ENCODE measurements around the gene MAL. TPM values are rescaled to one million over a fixed set of nuclear protein-coding genes. Genes with fewer than 3 reads are reported as not detected.

MAL gene
- total RNA-seq, 1 donor from 2014 or later: not detected

DNA sequence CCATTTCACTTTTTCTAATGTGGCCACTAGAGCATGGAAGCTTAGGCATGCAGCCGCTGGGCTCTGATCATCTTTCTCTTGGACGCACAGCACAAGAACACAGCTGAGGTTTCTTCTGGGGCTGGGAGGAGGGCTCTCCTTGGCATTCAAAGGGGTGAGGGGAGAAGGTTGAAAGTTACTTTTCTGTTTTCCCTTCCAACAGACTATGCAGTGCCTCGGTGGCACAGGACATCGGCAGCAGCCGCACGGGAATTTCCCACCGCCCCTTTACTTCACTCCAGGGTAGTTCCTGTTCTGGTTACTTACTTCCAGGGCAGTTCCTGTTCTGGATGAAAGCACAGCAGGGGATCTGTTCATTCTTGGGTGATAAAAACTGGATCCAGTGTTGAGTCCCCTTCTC, 18.9 kb upstream of the MAL start:
- H3K27me3 Mint-ChIP-seq (ENCODE audit: unreplicated experiment): peaks cover 6% of the 10 kb centered on the region
- H3K27ac Mint-ChIP-seq (ENCODE audit: unreplicated experiment): no peak overlapping the region
- DNase-seq (ENCODE audit: low spot score): no peak
- H3K9me3 Mint-ChIP-seq (ENCODE audit: unreplicated experiment): no peaks in the 10 kb centered on the region
- H3K4me1 Mint-ChIP-seq (ENCODE audit: unreplicated experiment): peaks cover 26% of the 10 kb centered on the region
- TF ChIP-seq CTCF (IDR thresholded peaks at IDR 0.05; ENCODE audit: unreplicated experiment): no peak
- no peaks in the 10 kb centered on the region for H3K36me3 Mint-ChIP-seq (ENCODE audit: low read depth, unreplicated experiment)
- no peak overlapping the region for H3K4me3 Mint-ChIP-seq (ENCODE audit: unreplicated experiment)

- Mint-ChIP-seq H3K4me1 (ENCODE audit: unreplicated experiment) (peaks cover 26% of the 10 kb centered on the region), H3K4me3 (ENCODE audit: unreplicated experiment) (no peak overlapping the region), H3K27ac (ENCODE audit: unreplicated experiment) (no peak overlapping the region), H3K36me3 (ENCODE audit: low read depth, unreplicated experiment) (no peaks in the 10 kb centered on the region), H3K27me3 (ENCODE audit: unreplicated experiment) (peaks cover 6% of the 10 kb centered on the region), H3K9me3 (ENCODE audit: unreplicated experiment) (no peaks in the 10 kb centered on the region)
- no peak for DNase-seq (ENCODE audit: low spot score)
- TF ChIP-seq CTCF (IDR thresholded peaks at IDR 0.05; ENCODE audit: unreplicated experiment): no peak
These were observed 18.4 kb upstream of the MAL start for GRCh38 chr2:95007031-95007609.

GRCh38 chr2:95007822-95008221, 17.7 kb upstream of the MAL start:
- Mint-ChIP-seq H3K27ac (ENCODE audit: unreplicated experiment) (no peak overlapping the region), H3K27me3 (ENCODE audit: unreplicated experiment) (peaks cover 6% of the 10 kb centered on the region), H3K4me3 (ENCODE audit: unreplicated experiment) (no peak overlapping the region), H3K4me1 (ENCODE audit: unreplicated experiment) (peaks cover 26% of the 10 kb centered on the region), H3K9me3 (ENCODE audit: unreplicated experiment) (no peaks in the 10 kb centered on the region), H3K36me3 (ENCODE audit: low read depth, unreplicated experiment) (no peaks in the 10 kb centered on the region)
- no peak for TF ChIP-seq CTCF (IDR thresholded peaks at IDR 0.05; ENCODE audit: unreplicated experiment)
- no peak for DNase-seq (ENCODE audit: low spot score)

DNA sequence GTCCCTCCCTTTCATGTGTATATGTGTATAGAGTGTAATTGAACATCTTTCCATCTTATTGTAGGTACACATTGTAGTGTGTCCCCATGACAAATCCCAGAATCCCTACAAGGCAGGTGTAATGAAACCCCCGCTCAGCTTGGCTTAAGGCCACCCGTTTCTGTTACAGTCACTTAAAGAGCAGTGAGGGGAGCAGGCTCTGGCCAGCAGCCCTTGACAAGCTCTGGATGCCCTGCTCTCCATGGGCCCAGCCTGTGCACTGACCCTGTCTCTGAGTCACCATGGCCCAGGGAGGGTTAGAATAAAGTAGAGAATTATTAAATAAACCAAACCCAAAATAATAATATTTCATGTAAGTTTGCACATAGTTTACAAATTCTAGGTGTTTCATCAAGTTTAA, 17.2 kb upstream of the MAL start:
- Mint-ChIP-seq H3K9me3 (ENCODE audit: unreplicated experiment) (no peaks in the 10 kb centered on the region), H3K4me3 (ENCODE audit: unreplicated experiment) (no peak overlapping the region), H3K4me1 (ENCODE audit: unreplicated experiment) (peaks cover 26% of the 10 kb centered on the region), H3K27ac (ENCODE audit: unreplicated experiment) (no peak overlapping the region), H3K27me3 (ENCODE audit: unreplicated experiment) (peaks cover 6% of the 10 kb centered on the region), H3K36me3 (ENCODE audit: low read depth, unreplicated experiment) (no peaks in the 10 kb centered on the region)
- no peak for TF ChIP-seq CTCF (IDR thresholded peaks at IDR 0.05; ENCODE audit: unreplicated experiment)
- DNase-seq (ENCODE audit: low spot score): no peak

DNA sequence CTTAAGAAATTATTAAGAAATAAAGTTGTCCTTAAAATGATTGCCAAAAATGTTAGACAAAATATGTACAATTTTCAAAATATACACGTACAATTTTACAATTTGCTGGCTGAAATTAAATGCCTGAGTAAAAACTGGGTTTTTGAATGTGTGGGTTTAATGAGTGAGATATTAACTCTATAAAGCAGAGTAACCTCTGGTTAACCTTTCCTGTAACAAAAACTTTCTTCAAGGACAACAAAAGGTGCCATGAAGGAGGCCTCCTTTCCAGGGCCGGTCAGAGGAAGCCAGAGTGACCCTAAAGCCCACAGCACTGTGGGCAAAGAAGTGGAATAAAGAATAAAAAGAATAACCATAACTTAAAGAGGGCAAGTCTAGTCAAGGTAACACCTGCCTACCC, 16.5 kb upstream of the MAL start:
- Mint-ChIP-seq H3K36me3 (ENCODE audit: low read depth, unreplicated experiment) (no peaks in the 10 kb centered on the region), H3K9me3 (ENCODE audit: unreplicated experiment) (no peaks in the 10 kb centered on the region), H3K27ac (ENCODE audit: unreplicated experiment) (no peak overlapping the region), H3K4me3 (ENCODE audit: unreplicated experiment) (no peak overlapping the region), H3K4me1 (ENCODE audit: unreplicated experiment) (peaks cover 26% of the 10 kb centered on the region), H3K27me3 (ENCODE audit: unreplicated experiment) (peaks cover 4% of the 10 kb centered on the region)
- no peak for DNase-seq (ENCODE audit: low spot score)
- TF ChIP-seq CTCF (IDR thresholded peaks at IDR 0.05; ENCODE audit: unreplicated experiment): no peak

Data from endothelial cell (in vitro differentiated cells).